NB4 (cell line): Measurements from ENCODE around the gene SLC12A7.
A peak's percentile ranks its signal among the peaks of the same experiment; 100 is the strongest.

Experiments used
- DNase-seq: peaks from one replicate; pipeline ENCODE4 v3.0.0; 2010; ENCODE audit warnings: low read depth
- H3K4me3 ChIP-seq: one replicate; pipeline ENCODE4 v1.5.1; 2011; ENCODE audit warnings: mild to moderate bottlenecking, low read depth, low read length, moderate library complexity
- MYC ChIP-seq: IDR thresholded peaks from 2 replicates; pipeline ENCODE4 v1.6.1; 2011; ENCODE audit warnings: low read depth, low read length
- POLR2A ChIP-seq: IDR thresholded peaks from 2 replicates; pipeline ENCODE4 v1.6.1; 2011; ENCODE audit warnings: mild to moderate bottlenecking; ENCODE audit not compliant: insufficient read length; ENCODE audit errors: extremely low read depth
- TF ChIP-seq, protein P1 (sequence below): IDR thresholded peaks from 2 replicates; pipeline ENCODE4 v1.6.1; 2011; ENCODE audit warnings: low read depth, low read length
- TF ChIP-seq, protein P2 (sequence below): IDR thresholded peaks from one replicate; pipeline ENCODE4 v1.5.1; 2012; ENCODE audit warnings: low read depth, low read length

The SLC12A7 gene

GRCh38 chr5:1143670-1143951, 31.7 kb upstream of the SLC12A7 start:
- DNase-seq: no peak
- TF ChIP-seq POLR2A (no peak), MYC (no peak)
- TF ChIP-seq, protein P1, sequence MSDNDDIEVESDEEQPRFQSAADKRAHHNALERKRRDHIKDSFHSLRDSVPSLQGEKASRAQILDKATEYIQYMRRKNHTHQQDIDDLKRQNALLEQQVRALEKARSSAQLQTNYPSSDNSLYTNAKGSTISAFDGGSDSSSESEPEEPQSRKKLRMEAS: no peak
- TF ChIP-seq, protein P2, sequence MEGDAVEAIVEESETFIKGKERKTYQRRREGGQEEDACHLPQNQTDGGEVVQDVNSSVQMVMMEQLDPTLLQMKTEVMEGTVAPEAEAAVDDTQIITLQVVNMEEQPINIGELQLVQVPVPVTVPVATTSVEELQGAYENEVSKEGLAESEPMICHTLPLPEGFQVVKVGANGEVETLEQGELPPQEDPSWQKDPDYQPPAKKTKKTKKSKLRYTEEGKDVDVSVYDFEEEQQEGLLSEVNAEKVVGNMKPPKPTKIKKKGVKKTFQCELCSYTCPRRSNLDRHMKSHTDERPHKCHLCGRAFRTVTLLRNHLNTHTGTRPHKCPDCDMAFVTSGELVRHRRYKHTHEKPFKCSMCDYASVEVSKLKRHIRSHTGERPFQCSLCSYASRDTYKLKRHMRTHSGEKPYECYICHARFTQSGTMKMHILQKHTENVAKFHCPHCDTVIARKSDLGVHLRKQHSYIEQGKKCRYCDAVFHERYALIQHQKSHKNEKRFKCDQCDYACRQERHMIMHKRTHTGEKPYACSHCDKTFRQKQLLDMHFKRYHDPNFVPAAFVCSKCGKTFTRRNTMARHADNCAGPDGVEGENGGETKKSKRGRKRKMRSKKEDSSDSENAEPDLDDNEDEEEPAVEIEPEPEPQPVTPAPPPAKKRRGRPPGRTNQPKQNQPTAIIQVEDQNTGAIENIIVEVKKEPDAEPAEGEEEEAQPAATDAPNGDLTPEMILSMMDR: no peak
- no peak overlapping the region for H3K4me3 ChIP-seq

DNA sequence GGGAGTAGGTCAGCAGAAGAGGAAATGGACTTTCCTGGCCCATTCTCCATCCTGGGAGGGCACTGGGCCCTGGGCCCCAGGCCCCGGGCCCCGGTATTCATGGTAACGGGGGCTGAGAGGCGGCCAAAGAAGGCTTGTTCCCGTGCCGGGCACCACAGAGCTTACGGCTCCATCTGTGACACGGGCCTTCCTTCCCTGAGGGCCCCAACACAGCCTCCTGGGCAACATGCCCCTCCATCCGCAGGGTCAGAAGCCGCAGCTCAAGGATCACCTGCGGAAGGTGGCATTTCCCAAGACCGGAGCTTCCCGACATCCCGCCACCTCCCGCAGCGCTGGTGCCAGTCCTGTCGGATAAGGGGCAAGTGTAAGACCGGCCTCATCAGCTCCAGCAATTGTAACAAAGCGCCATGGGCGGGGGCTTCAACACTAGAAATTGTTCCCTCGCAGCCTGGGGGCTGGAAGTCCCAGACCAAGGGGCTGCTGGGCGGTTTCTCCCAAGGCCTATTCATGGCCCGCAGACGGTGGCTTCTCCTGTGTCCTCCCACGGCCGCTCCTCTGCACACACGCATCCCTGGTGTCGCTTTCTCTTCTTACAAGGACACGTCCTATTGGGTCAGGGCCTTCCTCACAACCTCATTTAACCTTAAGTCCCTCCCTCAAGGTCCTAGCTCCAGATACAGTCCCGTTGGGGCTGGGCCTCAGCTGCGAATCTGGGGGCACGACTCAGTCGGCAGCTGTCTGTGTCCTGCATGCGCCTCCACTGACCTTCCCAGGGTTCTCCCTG, 31.2 kb upstream of the SLC12A7 start:
- DNase-seq: no peak
- TF ChIP-seq, protein P1: no peak
- no peak for TF ChIP-seq POLR2A
- no peak for TF ChIP-seq MYC
- TF ChIP-seq, protein P2: no peak
- H3K4me3 ChIP-seq: no peak overlapping the region

GRCh38 chr5:1141834-1142233, 30.0 kb upstream of the SLC12A7 start:
- DNase-seq: no peak
- TF ChIP-seq POLR2A: no peak
- no peak for TF ChIP-seq MYC
- TF ChIP-seq, protein P1: no peak
- TF ChIP-seq, protein P2: no peak
- H3K4me3 ChIP-seq: no peak overlapping the region

- no peak for DNase-seq
- TF ChIP-seq POLR2A (no peak), MYC (no peak)
- TF ChIP-seq, protein P1: no peak
- TF ChIP-seq, protein P2: no peak
- no peak overlapping the region for H3K4me3 ChIP-seq
These were observed 28.9 kb upstream of the SLC12A7 start for GRCh38 chr5:1140818-1141189.

DNA sequence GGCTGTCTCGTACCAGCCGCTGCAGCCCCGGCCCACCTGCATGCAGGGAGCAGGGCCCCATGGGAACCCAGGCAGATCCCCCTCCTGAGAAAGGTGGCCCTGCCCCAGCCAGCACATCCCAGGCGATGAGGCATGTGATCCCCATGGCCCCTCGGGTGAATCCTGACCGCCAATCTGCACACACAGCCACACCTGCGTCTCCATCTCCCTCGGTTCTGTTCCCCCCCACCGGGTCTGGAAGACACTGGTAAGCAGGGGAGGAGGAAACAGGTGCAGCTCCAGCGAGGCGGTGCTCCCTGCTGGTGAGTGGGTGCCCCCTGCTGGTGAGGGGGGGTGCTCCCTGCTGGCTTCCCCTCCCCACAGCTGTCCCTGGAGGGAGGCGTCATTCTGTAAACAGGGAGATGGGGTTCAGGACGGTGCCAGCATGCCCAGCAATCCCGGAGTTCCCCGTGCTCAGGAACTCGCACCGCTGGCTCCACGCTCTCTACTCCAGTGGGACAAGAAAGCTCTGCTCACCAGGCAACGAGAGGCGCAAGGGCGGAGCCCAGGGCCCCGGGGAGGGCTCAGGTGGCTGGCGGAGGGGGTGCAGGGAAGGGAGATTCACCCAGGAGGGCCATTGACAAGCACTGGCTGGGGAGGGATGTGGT, 28.4 kb upstream of the SLC12A7 start:
- H3K4me3 ChIP-seq: no peak overlapping the region
- DNase-seq: peak; percentile 77
- TF ChIP-seq, protein P2: peak; percentile 87
- TF ChIP-seq, protein P1: no peak
- TF ChIP-seq POLR2A: no peak
- TF ChIP-seq MYC: peak; percentile 35; the same call in 1 of the 2 replicates
